GM21423 (cell line): ENCODE measurements around the gene CLCN3.
A peak's percentile ranks its signal among the peaks of the same experiment; 100 is the strongest.
"Not testable (repeated sequence)": the region's sequence is repeated elsewhere in the genome, so short reads cannot be mapped to it uniquely, and the experiment has no call there.

Experiments
- ATAC-seq: cut with Tn5 transposase; IDR thresholded peaks from one replicate; pipeline ENCODE4 v1.9.1; 2021; ENCODE audit warnings: mild to moderate bottlenecking, moderate library complexity; ENCODE audit not compliant: unreplicated experiment

The CLCN3 gene

DNA sequence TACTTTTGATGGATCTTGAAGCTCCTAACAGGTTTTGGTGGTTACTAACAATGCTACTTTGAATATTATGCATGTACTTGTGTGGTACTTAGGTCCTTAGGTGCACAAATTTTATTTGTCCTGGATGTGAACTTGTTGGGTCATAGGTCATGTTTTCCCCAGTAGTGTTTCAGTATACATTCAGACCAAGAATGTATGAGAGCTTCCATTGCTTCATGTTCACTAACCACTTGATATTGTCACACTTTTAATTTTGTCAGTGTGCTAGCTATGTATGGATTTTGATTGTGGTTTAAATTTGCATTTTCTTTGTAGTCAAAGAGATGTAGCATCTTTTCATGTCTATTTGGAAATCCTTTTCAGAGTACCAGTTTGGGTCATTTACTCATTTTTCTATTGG lies 32.2 kb downstream of the CLCN3 start:
- ATAC-seq: no peak

DNA sequence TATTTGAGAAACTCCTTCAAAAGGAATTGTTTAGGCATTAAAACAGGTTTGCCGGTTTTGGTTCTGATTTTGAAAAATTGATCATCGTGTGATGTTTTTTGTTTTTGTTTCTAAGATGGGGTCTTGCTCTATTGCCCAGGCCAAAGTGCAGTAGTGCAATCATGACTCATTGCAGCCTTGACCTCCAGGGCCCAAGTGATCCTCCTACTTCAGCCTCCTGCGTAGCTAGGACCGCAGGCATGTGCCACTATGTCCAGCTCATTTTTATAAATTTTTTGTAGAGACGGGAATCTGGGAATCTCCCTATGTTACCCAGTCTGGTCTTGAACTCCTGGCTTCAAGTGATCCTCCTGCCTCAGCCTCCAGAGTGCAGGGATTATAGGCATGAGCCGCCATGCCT lies 35.0 kb downstream of the CLCN3 start:
- ATAC-seq: no peak

DNA sequence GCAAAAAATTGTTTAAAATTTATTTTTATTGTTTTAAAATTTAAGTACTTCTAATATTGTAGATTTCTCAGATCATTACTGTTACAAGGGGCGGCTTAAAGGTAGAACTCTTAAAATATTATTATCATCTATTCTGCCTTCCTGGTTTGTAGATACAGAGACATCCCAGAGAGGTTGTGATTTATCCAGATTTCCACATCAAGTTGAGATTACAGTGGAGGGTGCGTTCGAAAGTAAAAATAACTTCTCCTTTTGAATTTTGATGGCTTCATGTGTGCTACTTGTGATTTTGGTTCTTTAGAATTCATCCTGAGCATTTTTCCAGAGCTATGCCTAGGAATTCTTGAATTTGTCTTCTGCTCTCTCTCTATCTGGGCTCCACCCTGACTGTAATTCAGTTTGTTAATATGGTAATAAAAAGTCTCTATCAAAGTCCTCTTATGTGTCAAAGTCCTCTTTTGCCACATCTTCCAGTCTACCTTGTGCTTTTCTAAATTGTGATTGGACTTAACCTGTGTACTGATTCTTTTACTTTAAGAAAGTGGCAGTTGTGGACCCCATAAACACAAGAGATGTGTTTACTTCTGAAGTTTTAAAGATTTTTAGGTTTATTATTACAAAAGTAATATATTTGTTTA lies 37.2 kb downstream of the CLCN3 start:
- no peak for ATAC-seq

DNA sequence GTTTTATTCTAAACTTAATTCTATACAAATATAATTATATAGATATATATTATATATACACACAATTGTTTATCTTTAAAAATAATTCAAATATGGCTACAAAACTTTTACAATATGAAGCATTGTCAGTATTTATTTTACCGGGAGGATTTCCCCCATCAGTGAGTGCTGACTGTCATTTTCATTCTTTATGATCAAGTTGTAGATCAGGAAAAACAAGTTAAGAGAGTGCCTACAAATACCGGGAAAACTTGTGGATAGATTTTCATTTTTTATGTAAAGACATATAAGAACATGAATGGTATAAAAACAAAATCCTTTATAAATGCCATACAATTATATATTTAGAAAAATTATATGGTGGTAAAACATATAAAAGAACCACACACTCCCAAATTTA lies 37.8 kb downstream of the CLCN3 start:
- ATAC-seq: no peak

DNA sequence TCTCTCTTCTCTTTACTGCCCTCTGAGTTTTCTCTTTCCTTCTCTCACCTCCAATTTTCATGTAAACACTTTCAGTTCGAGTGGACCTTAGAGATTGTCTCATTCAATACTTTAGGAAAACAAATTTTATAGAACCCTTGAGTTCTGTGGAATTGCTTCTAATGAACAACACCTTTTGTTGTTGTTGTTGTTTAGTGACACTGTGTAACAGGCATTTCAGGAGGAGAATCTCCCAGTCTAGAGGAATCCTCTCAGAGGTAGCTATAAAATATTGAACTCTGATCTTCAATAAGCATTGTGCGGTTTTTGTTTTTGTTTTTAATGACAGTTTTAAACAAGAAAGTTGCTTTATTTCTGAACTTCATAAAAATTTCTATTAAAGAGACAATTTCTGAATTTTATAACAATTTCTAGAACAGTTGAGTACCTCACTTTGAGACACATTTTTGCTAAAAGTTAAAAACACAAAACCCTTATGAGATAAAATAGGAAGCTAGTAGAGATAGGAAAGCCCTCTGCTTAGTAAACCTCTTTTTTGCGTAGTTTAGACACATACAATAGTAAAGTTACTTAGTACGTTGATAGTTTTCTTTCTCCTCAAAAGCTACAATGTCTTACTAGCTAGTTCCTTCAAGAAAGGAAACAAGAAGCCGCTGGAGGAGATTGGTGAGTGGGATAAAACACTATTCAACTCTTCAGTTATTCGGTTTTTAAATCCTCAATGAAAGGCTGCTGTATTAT lies 38.8 kb downstream of the CLCN3 start:
- ATAC-seq: no peak

DNA sequence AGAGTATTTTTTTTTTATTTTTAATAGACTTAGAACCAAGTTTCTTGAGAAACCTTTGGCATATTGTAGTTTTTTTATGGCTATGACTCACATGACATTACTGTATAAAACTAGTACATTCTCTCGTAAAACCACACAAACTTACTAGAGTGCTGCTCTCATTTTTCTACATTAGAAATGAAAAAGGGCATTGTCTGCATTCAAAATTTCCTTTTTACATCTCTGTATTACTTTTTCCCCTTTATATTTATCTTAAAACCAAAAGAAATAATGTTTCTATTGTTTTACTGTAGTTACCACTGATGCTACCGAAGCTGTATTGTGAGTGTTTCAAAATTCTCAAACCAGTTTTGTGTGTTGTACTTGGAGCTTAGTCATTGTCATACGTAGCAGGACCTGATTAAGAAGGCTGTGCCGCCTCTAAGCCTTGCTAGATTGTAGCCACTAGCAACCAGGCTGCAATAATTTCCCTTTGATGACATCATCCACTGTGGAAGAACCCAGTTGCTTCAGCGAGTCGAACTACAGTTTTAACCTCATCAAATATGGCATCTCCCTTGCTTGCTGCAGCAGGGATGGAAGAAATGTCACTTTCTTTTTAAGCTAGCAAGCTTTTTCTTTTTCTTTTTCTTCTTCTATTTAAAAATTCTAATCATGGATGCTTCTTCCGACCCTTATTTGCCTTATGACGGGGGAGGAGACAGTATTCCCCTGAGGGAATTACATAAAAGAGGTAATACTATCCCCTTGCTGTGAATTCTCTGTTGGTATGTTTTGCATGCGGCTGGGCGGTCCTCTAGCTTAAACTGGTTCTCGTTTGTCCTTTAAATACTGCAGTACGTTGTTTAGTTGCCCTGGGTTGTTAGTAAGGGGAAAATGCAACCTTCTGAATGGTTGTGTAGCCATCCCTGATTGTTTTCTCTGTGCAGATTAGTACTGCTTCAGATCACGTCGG lies 39.6 kb downstream of the CLCN3 start:
- ATAC-seq: peak; percentile 97

DNA sequence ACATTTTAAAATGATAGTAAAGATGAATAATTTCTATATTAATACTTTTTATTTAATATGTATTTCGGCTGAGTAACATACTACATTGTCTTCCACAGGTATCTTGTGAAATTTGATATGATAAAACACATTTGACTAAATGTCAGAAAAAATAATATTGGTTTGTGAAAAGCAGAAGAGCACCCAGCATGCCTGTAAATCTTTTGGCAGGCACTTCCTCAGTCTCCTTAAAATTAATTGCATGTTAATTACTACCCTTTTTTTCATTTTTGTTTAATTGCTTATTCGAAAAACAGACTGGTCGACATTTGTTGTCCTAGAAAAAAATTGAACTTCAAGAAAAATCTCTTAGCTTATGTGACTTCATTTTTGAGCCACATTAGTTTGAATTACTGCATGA lies 40.6 kb downstream of the CLCN3 start:
- ATAC-seq: no peak

DNA sequence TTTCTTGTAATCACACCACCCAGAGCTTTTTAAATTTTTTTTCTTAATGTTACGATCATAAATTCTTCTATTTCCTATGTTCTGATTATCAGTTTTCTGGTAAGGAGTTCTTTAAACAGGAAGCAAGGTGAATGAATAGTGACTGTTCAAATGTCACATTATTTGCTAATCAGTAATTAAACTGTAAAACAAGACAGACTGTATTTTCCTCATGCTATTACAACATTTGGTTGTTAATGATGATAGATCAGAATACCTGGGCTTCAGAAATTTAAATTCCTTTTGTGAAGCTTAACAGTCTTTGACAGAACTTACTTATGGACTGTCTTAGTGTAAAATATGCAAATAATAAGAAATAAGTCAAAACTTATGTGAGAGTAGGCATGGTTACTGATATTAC lies 41.4 kb downstream of the CLCN3 start:
- no peak for ATAC-seq

DNA sequence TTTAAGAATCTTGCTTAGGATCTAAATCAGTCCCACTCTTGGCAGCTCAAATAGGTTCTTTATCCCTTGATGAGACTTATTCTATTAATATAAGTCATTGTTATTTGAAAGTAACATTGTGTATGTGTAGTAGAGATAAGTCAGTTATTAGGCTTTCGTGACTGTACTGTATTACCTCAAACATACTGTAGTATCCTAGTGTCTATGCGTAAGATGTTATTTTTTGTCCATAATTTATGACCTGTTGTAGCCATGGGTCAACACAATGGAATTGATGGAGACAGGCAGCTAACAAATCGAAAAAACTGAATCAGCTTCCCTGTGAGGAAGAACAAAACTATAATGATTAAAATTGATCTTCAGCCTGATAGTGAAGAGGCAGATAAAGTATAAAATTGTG lies 41.8 kb downstream of the CLCN3 start:
- no peak for ATAC-seq

DNA sequence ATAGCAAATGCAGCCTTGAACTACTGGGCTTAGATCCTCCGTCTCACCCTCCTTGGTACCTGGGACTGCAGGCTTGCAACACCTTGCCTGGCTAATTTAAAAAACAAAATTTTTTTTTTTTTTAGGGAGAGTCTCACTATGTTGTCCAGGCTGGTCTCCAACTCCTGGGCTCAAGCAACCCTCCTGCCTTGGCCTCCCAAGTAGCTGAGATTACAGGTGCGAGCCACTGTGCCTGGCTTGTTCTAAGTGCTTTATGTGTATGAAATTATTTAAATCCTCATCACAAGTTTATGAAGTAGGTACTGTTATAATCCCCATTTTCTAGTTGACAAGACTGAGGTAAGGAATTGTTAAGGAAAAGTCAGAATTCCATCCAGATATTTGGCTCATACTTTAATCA lies 43.0 kb downstream of the CLCN3 start:
- no peak for ATAC-seq

DNA sequence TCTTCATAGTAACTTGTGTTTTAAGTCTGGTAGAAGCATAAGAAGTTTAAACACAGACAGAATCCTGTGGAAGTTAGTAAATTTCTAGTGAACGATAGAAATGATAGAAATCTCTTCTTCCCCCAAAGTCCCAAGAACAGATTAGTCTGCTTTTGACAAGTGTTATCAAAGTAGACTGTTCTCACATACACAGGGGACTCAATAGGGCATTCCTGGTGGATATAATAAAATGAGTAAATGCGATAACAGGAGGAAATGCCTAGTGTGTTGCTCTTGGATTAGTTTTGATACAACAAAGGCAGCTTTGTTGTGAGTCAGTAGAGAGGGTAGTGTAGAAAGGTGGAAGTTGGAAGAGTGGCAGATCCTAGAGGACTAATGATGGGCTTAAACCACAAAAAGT lies 43.5 kb downstream of the CLCN3 start:
- ATAC-seq: no peak

DNA sequence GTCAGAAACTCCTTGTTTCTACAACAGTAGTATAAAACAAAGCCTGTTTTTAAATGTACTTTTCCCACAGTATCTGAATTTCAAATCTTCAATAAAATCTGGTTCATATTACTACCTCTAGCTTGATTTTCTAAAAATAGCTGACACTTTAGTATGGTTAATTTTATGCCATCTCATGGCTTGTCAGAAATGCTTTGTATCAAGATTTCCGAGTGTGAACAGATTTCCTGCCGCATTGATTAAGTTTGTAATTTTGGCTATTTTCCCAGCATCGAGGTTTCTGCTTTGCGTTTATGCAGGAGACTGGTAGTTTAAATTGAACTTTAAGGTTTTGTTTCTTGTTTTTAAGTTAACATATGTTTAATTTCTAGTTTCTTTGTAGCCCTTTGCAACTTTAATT lies 44.2 kb downstream of the CLCN3 start:
- no peak for ATAC-seq

DNA sequence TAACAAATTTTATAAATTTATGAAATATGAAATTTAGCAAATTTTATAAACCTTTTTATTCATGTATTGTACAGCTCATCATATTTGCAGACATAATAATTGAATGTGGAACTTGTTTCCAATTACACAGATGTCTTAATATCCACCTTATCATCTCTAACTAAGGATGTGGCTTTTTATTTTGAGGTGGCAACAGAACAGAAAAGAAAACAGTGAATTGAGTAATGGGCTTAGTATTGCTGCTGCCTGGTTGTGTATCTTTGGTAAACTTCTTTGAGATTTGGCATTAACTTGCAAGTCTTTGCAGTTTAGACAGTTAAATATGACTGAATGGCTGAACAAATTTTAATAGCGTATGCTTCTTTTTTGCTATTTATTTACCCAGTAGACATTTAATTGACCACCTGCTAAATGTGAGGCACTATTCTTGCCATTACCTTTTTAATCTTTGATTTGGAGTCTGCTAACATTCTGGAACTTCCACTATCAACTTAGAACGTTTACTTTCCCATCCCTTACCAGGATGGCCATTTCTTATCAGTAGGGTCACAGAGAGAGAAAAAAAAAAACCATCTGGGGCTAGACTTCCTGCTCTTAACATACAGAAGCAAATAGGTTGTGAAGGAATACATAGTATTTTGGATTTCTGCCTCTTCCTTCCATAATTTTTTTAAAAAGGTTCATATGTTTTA lies 44.8 kb downstream of the CLCN3 start:
- peak; percentile 33 for ATAC-seq

DNA sequence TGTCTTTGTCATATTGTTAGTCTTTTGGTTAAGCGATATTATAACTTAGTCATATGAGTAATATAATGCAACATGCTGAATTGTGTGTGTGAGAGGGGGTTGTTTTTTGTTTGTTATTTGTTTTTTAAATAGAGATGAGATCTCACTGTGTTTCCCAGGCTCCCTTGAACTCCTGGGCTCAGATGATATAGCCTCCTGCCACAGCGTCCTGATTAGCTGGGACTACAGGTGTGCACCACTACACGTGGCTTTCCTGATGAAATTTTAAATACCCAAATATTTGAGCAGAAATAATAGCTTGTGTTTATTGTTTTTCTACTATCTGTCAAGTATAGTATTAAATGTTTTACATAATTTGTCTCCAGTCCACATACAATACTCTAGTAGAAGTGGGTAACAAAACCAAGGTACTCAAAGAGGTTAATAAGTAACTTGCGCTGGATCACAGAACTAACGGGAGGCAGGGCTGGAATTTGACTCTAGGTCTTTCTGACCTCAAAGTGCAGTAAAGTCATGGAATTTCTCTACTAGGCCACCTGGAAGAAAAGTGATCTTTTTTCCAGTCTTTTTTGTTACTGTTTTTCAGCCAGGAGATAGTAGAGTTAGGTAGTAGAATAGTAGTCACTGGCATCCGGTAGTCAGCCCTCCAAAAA lies 47.8 kb downstream of the CLCN3 start:
- no peak for ATAC-seq

DNA sequence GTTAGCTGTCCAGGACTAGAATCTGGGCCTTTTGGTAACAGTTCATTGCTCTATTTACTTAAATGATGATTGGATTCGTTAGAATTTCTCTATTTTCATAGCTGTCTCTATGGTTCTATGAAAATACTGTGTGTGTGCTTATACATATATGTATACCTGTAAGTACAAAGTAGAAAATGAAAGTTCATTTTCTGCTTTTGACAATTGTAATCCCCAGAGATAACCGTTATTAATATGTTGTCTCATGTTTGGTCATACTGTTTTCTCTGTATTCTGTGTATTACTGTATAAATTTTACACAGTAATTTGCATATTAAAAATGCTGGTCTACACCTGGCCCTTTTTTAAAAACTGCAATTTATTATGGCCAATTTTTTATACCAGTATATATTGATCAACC lies 55.4 kb downstream of the CLCN3 start:
- peak; percentile 65 for ATAC-seq

DNA sequence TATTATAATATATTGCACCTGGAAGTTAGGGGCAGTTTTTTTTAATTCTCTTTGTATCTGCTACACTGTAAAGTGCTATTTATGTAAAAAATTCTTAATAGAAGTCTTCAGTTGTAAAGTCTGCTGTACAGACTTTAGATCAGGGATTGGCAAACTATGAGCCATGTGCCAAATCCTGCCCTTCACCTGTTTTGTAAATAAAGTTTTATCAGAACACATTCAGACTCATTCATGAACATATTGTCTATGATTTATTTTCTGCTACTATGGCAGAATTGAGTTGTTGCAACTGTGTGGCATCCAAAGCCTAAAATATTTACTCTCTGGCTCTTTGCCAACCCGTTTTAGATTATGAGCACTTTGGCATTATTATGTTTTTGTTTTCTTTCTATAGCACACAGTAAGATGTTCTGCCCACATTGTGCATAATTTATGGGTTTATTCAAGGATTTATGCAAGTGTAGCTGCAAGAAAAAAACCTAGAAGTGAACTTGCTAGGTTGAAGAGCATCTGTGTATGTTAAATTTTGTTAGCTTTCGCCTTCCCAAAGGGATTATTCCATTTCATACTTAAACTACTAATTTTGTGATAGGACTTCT lies 56.9 kb downstream of the CLCN3 start:
- no peak for ATAC-seq

DNA sequence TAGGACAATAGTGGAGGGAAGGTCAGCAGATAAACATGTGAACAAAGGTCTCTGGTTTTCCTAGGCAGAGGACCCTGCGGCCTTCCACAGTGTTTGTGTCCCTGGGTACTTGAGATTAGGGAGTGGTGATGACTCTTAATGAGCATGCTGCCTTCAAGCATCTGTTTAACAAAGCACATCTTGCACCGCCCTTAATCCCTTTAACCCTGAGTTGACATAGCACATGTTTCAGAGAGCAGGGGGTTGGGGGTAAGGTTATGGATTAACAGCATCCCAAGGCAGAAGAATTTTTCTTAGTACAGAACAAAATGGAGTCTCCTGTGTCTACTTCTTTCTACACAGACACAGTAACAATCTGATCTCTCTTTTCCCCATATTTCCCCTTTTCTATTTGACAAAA lies 58.1 kb downstream of the CLCN3 start:
- not testable (repeated sequence) for ATAC-seq

DNA sequence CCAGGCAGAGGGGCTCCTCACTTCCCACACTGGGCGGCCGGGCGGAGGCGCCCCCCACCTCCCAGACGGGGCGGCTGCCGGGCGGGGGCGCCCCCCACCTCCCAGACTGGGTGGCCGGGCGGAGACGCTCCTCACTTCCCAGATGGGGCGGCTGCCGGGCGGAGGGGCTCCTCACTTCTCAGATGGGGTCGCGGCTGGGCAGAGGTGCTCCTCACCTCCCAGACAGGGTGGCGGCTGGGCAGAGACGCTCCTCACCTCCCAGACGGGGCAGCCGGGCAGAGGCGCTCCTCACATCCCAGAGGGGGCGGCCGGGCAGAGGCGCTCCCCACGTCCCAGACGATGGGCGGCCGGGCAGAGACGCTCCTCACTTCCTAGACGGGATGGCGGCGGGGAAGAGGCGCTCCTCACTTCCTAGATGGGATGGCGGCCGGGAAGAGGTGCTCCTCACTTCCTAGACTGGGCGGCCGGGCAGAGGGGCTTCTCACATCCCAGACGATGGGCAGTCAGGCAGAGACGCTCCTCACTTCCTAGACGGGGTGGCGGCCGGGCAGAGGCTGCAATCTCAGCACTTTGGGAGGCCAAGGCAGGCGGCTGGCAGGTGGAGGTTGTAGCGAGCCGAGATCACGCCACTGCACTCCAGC lies 58.7 kb downstream of the CLCN3 start:
- not testable (repeated sequence) for ATAC-seq

DNA sequence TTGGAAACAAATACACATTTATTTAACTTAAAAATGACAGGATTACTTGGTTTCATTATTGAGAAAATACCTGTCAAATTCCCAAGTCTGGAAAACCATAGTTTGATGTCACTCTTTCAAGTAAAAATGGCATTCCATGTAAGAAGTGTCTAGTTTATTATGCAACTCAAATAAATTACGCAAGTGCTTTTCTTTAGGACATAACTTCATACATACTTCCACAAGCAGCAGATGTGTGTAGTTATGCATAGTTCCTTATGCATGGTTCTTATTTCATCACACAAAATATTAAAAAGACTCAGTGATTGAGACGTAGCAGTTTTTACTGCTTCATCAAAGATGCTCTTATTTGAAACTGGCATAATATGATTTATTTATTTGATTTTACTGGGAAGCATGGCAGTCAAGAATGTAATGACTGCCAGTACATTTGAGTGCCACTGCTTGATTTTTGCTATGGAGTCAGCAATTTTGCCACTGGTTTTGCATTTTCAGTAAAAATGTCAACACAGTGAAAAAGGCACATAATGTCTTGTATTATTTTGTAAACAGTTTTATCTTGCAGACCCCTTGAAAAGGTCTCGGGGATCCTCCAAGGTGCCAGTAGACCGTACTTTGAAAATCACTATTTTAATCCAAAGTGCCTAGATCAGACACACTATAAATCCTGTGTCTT lies 62.1 kb downstream of the CLCN3 start:
- no peak for ATAC-seq
